Smooth muscle cell (in vitro differentiated cells): ENCODE measurements around the gene LRIT2. TPM values are rescaled to one million over a fixed set of nuclear protein-coding genes. Genes with fewer than 3 reads are reported as not detected.

Source experiments
- DNase-seq: peaks from one replicate; lab custom pipeline; 2025; ENCODE audit not compliant: unreplicated experiment; lab: John Stamatoyannopoulos, UW
- H2AFZ ChIP-seq: fragments of 200-600 bp; sonication (generic); 2 replicates; pipeline ENCODE4 v1.6.0; 2016; ENCODE audit warnings: antibody characterized with exemption, low read depth, mild to moderate bottlenecking
- H3F3A ChIP-seq: fragments of 200-600 bp; sonication (generic); 2 replicates; pipeline ENCODE4 v1.6.0; 2017; ENCODE audit warnings: antibody characterized with exemption, low read depth
- H3K27ac ChIP-seq: fragments of 200-600 bp; sonication (generic); 2 replicates; pipeline ENCODE4 v1.5.1; 2016; ENCODE audit warnings: low read depth, mild to moderate bottlenecking
- H3K27me3 ChIP-seq: fragments of 200-600 bp; sonication (generic); 2 replicates; pipeline ENCODE4 v1.6.1; 2016; ENCODE audit warnings: low read depth, mild to moderate bottlenecking
- H3K36me3 ChIP-seq: fragments of 200-600 bp; sonication (generic); 2 replicates; pipeline ENCODE4 v1.5.1; 2016; ENCODE audit warnings: low read depth
- H3K4me1 ChIP-seq: fragments of 200-600 bp; sonication (generic); 2 replicates; pipeline ENCODE4 v1.5.1; 2016; ENCODE audit warnings: low read depth
- H3K4me2 ChIP-seq: fragments of 200-600 bp; sonication (generic); 2 replicates; pipeline ENCODE4 v1.6.0; 2016; ENCODE audit warnings: mild to moderate bottlenecking
- H3K4me3 ChIP-seq: fragments of 200-600 bp; sonication (generic); 2 replicates; pipeline ENCODE4 v1.5.1; 2016; ENCODE audit warnings: mild to moderate bottlenecking
- H3K79me2 ChIP-seq: fragments of 200-600 bp; sonication (generic); 2 replicates; pipeline ENCODE4 v1.6.0; 2016; ENCODE audit warnings: low read depth, mild to moderate bottlenecking
- H3K9ac ChIP-seq: fragments of 200-600 bp; sonication (generic); 2 replicates; pipeline ENCODE4 v1.6.0; 2016; ENCODE audit warnings: low read depth
- H3K9me3 ChIP-seq: fragments of 200-600 bp; sonication (generic); replicated peaks from 2 replicates; pipeline ENCODE4 v1.5.1; 2016; ENCODE audit warnings: low read depth
- H4K20me1 ChIP-seq: fragments of 200-600 bp; sonication (generic); 2 replicates; pipeline ENCODE4 v1.6.0; 2016; ENCODE audit warnings: low read depth
- WGBS: methylation state at CpG from one replicate; pipeline ENCODE4 v1.1.7; 2016; ENCODE audit warnings: low lambda C conversion rate; 5-methylcytosine and 5-hydroxymethylcytosine counted together
- polyA plus RNA-seq: library from polyadenylated mRNA; unstranded; fragments of >200 nt; fragmentation: Nextera tagmentation; extraction: Ambion mirVana; gene quantifications from 2 replicates; pipeline ENCODE4 v1.2.1, GENCODE V29; 2016
- total RNA-seq: library from RNA; depleted of rRNA; stranded (reverse); fragments of >200 nt; gene quantifications from 2 replicates; pipeline ENCODE4 v1.2.3, GENCODE V29; 2014
- TF ChIP-seq, protein P1 (sequence below): fragments of 200-600 bp; sonication (generic); IDR thresholded peaks from 2 replicates; pipeline ENCODE4 v1.5.1; 2017; ENCODE audit warnings: borderline replicate concordance, mild to moderate bottlenecking, antibody characterized with exemption; ENCODE audit not compliant: insufficient read depth, poor library complexity, severe bottlenecking

The LRIT2 gene
- total and polyA plus RNA-seq, 2 experiments from 2014 or later, result not detected

DNA sequence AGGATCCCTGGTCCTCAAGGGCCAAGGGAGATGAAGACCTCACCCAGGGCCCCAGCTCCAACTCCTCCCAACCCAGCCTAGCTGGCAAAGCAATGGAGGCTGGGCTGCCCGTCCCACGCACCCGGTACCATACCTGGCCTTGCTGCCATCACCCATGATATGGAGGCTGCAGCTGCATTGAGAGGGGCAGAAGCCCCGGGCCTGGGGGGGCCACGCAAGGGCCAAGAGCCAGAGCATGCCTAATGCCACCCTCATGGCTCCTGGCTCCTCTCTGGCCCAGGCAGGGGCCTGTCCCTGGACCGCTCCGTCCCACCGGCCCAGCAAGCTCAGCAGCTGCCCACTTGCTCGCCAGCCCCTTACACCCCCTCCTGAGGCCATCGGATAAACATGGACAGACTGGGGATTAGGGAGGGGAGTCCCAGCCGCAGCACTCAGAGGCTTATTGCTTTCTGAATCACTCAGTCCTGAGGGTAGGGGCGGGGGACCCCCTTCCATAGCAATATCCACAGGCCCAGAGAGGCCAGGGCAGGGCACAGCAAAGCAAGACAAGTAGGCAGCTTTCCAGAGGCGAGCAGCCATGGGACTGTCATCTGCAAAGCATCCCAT, 15.9 kb upstream of the LRIT2 start, which contains the start of gene LRIT1:
Gene LRIT1, minus strand, starts transcription at position 362 of the 606 bp plus-strand sequence. Its CDS starts 107 bp downstream, at position 255.
- H3K36me3 ChIP-seq, result no peaks in the 10 kb centered on the region
- WGBS, result 82% methylated on average over 10 of the region's 13 CpGs

DNA sequence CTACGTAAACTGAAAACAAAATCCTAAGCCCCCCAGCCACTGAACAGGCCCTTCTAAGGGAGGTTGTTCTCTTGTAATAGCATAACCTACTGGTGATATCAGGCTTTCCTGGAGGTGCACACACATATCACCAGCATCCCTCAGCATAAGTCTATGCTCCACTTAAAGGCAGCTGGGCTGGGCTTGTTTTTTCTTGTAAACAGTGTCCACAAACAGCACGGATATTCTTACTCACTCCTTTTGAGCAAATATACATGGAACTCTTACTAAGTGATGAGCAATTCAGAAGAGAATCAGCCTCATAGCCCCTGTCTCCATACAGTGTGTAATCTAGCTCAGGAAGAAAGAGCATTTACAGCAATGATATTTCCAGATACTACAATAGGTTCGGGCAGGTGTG, 13.6 kb upstream of the LRIT2 start:
- Histone ChIP-seq H2AFZ (no peak overlapping the region), H3K79me2 (no peaks in the 10 kb centered on the region), H3K27ac (no peak overlapping the region), H3K4me1 (peaks cover 1% of the 10 kb centered on the region), H3F3A (no peaks in the 10 kb centered on the region), H3K9ac (no peak overlapping the region), H3K4me3 (no peak overlapping the region), H3K36me3 (no peaks in the 10 kb centered on the region), H4K20me1 (no peaks in the 10 kb centered on the region), H3K27me3 (peaks cover 8% of the 10 kb centered on the region), H3K4me2 (no peak overlapping the region), H3K9me3 (no peaks in the 10 kb centered on the region)
- no peak for DNase-seq
- 80% methylated on average over 3 of the region's 3 CpGs for WGBS
- TF ChIP-seq, protein P1, sequence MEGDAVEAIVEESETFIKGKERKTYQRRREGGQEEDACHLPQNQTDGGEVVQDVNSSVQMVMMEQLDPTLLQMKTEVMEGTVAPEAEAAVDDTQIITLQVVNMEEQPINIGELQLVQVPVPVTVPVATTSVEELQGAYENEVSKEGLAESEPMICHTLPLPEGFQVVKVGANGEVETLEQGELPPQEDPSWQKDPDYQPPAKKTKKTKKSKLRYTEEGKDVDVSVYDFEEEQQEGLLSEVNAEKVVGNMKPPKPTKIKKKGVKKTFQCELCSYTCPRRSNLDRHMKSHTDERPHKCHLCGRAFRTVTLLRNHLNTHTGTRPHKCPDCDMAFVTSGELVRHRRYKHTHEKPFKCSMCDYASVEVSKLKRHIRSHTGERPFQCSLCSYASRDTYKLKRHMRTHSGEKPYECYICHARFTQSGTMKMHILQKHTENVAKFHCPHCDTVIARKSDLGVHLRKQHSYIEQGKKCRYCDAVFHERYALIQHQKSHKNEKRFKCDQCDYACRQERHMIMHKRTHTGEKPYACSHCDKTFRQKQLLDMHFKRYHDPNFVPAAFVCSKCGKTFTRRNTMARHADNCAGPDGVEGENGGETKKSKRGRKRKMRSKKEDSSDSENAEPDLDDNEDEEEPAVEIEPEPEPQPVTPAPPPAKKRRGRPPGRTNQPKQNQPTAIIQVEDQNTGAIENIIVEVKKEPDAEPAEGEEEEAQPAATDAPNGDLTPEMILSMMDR, result no peak

More for the DNA sequence above, 15.9 kb upstream of the LRIT2 start, which contains the start of gene LRIT1:
- TF ChIP-seq, protein P1, result no peak
- H3K4me3 ChIP-seq, result no peak within 1 kb of the TSS
- no peaks in the 10 kb centered on the region for H3K9me3 ChIP-seq
- peaks cover 8% of the 10 kb centered on the region for H3K27me3 ChIP-seq
- no peak for DNase-seq
- peaks cover 19% of the 10 kb centered on the region for H3K4me1 ChIP-seq
- H3K4me2 ChIP-seq, result no peak within 1 kb of the TSS
- no peaks in the 10 kb centered on the region for H3K79me2 ChIP-seq
- H2AFZ ChIP-seq, result no peak within 1 kb of the TSS
- no peak within 1 kb of the TSS for H3K9ac ChIP-seq
- H4K20me1 ChIP-seq, result no peaks in the 10 kb centered on the region
- H3F3A ChIP-seq, result no peaks in the 10 kb centered on the region
- H3K27ac ChIP-seq, result no peak within 1 kb of the TSS

DNA sequence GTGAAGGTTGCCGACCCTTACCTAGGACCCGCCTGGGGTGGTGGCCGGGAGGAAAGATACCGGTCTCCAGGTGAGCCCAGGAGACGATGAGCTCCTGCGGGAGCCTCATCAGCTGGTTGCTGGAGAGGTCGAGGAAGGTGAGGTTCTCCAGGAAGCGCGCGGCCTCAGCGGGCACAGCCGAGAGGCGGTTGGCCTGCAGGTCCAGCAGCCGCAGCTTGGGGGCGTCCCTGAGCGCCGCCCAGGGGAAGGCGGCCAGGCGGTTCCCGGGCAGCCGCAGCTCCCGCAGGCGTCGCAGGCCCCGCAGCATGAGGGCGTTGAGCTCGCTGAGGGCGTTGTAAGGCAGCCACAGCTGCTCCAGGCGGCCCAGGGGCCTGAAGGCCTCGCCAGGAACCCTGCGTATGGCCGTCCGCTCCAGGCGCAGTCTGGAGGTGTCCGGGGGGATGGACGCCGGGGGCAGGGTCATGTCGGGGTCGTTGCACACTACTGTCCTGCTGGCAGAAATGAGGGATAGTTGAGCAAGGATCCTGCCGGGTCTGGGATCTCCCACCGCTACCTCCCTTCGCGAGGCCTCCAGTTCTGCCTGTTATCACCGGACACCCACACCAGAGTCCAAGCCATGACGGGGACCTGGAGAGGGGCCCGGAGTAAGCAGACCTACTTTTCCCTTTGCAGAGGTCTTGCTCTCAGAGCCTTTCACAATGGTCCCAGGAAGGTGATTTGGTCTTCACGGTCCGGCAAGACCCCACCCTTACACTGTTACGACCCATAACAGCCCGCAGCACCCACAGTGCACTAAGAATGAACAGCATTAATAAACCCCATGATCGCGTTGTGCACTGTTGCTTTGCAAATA, 12.1 kb upstream of the LRIT2 start:
- H3K4me1 ChIP-seq, result no peaks in the 10 kb centered on the region
- H3K36me3 ChIP-seq, result no peaks in the 10 kb centered on the region
- no peaks in the 10 kb centered on the region for H3F3A ChIP-seq
- TF ChIP-seq, protein P1, result no peak
- no peak overlapping the region for H3K27ac ChIP-seq
- no peak for DNase-seq
- no peak overlapping the region for H2AFZ ChIP-seq
- H3K4me3 ChIP-seq, result no peak overlapping the region
- H3K9ac ChIP-seq, result no peak overlapping the region
- H3K4me2 ChIP-seq, result no peak overlapping the region
- H4K20me1 ChIP-seq, result no peaks in the 10 kb centered on the region
- 46% methylated on average over 52 of the region's 52 CpGs for WGBS
- H3K9me3 ChIP-seq, result no peaks in the 10 kb centered on the region
- no peaks in the 10 kb centered on the region for H3K79me2 ChIP-seq
- peaks cover 8% of the 10 kb centered on the region for H3K27me3 ChIP-seq
